HG03575 (cell line): ENCODE data around the gene DMPK.

Experiments used
- ATAC-seq: cut with Tn5 transposase; IDR thresholded peaks from one replicate; pipeline ENCODE4 v1.9.1; 2021; ENCODE audit not compliant: unreplicated experiment, insufficient number of reproducible peaks, low FRiP score; ENCODE audit errors: extremely low read depth

The DMPK gene

GRCh38 chr19:45782162-45782691 is at the start of gene DMPK:
Gene DMPK, minus strand, starts transcription at chr19:45782490. Its CDS starts 138 bp downstream, at chr19:45782352.
- no peak for ATAC-seq

- ATAC-seq: no peak
Measured at GRCh38 chr19:45828945-45829344, 46.7 kb upstream of the DMPK start.

- no peak for ATAC-seq
Measured at GRCh38 chr19:45828523-45828922, 46.2 kb upstream of the DMPK start.

GRCh38 chr19:45827459-45828093 is 45.3 kb upstream of the DMPK start:
- ATAC-seq: no peak

- ATAC-seq: no peak
Measured at GRCh38 chr19:45826934-45827333, 44.6 kb upstream of the DMPK start.

- ATAC-seq: no peak
Measured at GRCh38 chr19:45825917-45826893, 43.9 kb upstream of the DMPK start.

- ATAC-seq: no peak
Measured at GRCh38 chr19:45825263-45825605, 42.9 kb upstream of the DMPK start.

GRCh38 chr19:45824531-45825262 is 42.4 kb upstream of the DMPK start:
- no peak for ATAC-seq

- no peak for ATAC-seq
Measured at GRCh38 chr19:45824041-45824471, 41.8 kb upstream of the DMPK start.

- no peak for ATAC-seq
Measured at GRCh38 chr19:45823182-45823581, 40.9 kb upstream of the DMPK start.

GRCh38 chr19:45822716-45823115 is 40.4 kb upstream of the DMPK start:
- no peak for ATAC-seq

- no peak for ATAC-seq
Measured at GRCh38 chr19:45821570-45821969, 39.3 kb upstream of the DMPK start.

- ATAC-seq: no peak
Measured at GRCh38 chr19:45821103-45821521, 38.8 kb upstream of the DMPK start.

- no peak for ATAC-seq
Measured at GRCh38 chr19:45820413-45821102, 38.3 kb upstream of the DMPK start.

GRCh38 chr19:45819769-45820168 is 37.5 kb upstream of the DMPK start:
- ATAC-seq: no peak

- ATAC-seq: no peak
Measured at GRCh38 chr19:45817725-45818301, 35.5 kb upstream of the DMPK start.

GRCh38 chr19:45817010-45817724 is 34.9 kb upstream of the DMPK start:
- no peak for ATAC-seq
